GM06990 (cell line): ENCODE results near the gene ITGB2.

Experiments used
- DNase-seq: peaks from one replicate; pipeline ENCODE4 v3.0.0-alpha.2; 2011; ENCODE audit not compliant: insufficient read length; ENCODE audit errors: extremely low read depth
- H3K27me3 ChIP-seq: replicated peaks from 2 replicates; pipeline ENCODE4 v1.6.0; 2011; ENCODE audit warnings: low read length; ENCODE audit not compliant: control insufficient read depth, insufficient read depth
- H3K36me3 ChIP-seq: 2 replicates; pipeline ENCODE4 v1.5.1; 2011; ENCODE audit warnings: low read length; ENCODE audit not compliant: control insufficient read depth, insufficient read depth
- H3K4me3 ChIP-seq: replicated peaks from 2 replicates; pipeline ENCODE4 v1.5.1; 2011; ENCODE audit warnings: low read depth, mild to moderate bottlenecking, control low read depth, low read length
- TF ChIP-seq, protein P1 (sequence below): IDR thresholded peaks from 2 replicates; pipeline ENCODE4 v1.5.1; 2011; ENCODE audit warnings: low read length, control low read depth, mild to moderate bottlenecking, inconsistent platforms; ENCODE audit not compliant: insufficient read depth, poor library complexity, severe bottlenecking

ITGB2 gene

DNA sequence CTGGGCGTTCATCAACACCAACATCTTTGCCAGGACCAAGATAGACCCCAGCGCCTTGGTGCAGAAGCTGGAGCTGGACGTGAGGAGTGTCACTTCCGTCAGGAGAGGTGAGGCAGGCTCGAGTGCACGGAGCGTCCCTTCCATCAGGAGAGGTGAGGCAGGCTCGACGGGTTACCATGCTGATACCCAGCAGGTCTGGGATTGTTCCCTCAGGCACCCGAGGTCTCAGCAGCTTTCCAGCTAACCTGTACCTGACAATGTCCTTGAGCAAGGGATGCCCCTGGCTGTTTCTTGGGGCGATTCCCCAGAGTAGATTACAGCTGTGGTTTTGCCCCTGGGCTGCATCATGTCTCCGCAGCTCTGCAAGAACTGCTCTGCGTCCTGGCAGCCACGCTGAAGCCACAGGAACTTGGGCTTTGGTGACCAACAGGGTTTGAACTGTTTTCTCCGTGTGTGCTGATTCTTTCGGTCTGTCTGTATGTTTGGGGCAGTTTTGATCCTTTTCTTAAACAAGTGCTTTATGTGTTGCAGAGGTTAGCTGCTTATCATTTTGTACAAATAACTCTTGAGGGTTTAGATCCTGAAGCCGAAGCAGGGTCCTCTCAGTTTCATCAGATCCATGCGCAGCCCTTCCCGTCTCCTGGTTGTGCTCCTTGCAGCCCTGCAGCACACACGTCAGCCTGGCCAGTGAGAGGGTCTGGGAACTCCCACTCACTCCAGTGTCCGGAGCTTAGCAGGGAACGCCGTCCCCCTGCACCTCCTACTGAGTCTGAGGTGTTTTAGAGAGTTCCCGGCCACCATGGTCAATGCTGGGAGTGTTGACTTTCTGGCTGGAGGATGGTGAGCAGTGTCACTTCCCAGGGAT lies 23.2 kb upstream of the ITGB2 start:
- TF ChIP-seq, protein P1, sequence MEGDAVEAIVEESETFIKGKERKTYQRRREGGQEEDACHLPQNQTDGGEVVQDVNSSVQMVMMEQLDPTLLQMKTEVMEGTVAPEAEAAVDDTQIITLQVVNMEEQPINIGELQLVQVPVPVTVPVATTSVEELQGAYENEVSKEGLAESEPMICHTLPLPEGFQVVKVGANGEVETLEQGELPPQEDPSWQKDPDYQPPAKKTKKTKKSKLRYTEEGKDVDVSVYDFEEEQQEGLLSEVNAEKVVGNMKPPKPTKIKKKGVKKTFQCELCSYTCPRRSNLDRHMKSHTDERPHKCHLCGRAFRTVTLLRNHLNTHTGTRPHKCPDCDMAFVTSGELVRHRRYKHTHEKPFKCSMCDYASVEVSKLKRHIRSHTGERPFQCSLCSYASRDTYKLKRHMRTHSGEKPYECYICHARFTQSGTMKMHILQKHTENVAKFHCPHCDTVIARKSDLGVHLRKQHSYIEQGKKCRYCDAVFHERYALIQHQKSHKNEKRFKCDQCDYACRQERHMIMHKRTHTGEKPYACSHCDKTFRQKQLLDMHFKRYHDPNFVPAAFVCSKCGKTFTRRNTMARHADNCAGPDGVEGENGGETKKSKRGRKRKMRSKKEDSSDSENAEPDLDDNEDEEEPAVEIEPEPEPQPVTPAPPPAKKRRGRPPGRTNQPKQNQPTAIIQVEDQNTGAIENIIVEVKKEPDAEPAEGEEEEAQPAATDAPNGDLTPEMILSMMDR: no peak
- peaks cover 28% of the 10 kb centered on the region for H3K36me3 ChIP-seq

DNA sequence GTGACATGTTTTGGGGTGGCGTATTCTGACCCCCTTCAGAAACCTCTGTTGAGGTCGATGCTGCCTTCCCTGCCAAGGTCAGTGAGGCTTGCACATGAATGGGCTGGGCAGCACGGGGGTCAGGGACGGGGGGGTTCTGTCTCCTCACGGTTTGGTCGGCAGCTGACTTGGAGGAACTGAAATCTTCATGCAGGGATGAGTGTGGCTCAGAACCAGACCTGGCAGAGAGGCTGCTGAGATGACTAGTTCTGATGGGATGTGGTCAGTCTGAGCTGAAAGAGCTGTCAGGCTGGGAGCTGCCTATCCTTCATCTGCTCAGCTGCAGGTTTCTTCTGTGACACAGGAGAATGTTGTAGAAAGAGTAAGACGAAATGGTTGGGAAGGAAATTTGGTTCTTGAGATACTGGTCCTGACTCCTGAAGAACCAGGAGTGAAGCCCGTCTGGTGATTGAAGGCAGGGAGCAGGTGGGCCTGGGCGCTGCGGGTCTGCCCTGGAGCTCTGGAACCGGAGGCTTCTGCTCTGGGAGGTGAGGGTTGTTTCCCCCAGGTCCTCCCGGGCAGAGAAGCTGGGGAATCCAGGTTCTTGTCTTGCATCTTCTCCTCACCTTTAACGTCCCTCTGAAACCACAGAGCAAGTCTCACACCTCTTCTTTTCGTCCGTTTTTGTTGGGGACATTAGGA lies 22.4 kb upstream of the ITGB2 start:
- Histone ChIP-seq H3K27me3 (no peaks in the 10 kb centered on the region), H3K4me3 (no peak overlapping the region), H3K36me3 (peaks cover 28% of the 10 kb centered on the region)
- TF ChIP-seq, protein P1: no peak
- peak; percentile 29 for DNase-seq

More for the DNA sequence above, 23.2 kb upstream of the ITGB2 start:
- Histone ChIP-seq H3K27me3 (no peaks in the 10 kb centered on the region), H3K4me3 (no peak overlapping the region)
- DNase-seq: no peak

DNA sequence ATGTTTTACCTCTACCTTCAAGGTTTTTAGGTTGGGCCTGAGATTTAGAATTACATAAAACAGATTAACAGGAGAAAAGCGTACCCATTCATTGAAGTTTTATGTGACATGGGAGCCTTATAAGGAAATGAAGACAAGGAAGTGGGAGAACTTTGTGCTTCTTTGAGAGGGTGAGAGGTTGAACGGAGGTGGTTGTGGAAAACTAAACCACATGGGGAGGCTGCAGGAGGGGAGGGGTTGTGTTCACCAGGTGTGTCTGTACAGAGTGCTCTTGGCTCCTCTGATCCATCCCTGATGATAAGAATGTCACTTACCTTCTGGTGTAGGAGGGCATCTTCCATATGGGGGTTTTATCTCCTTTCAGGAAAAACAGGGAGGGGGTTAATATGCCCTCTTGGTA lies 21.9 kb upstream of the ITGB2 start:
- no peak for DNase-seq
- Histone ChIP-seq H3K36me3 (peaks cover 26% of the 10 kb centered on the region), H3K4me3 (no peak overlapping the region), H3K27me3 (no peaks in the 10 kb centered on the region)
- TF ChIP-seq, protein P1: no peak

DNA sequence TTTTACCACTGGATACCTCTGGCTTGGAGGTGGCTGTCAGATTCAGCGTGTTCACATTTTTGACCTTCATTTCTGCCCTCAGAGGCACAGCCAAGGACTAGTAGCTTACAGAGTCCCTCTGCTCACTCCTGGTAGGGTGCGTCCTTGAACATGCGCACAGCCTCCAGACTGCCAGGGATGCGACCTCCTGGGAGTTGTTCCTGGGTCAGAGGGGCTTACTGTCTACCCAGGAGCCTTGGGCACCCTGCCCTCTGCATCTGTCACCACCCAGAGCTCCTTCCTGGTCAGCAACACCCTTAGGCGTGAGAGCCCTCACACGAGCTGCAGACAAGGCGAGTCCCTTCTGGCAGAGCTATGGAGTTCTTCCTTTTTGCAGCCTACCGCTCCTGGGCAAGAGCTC lies 20.9 kb upstream of the ITGB2 start:
- H3K4me3 ChIP-seq: no peak overlapping the region; the same call in 1 of the 2 replicates
- no peaks in the 10 kb centered on the region for H3K27me3 ChIP-seq
- DNase-seq: peak; percentile 0
- TF ChIP-seq, protein P1: no peak
- peaks cover 24% of the 10 kb centered on the region for H3K36me3 ChIP-seq

DNA sequence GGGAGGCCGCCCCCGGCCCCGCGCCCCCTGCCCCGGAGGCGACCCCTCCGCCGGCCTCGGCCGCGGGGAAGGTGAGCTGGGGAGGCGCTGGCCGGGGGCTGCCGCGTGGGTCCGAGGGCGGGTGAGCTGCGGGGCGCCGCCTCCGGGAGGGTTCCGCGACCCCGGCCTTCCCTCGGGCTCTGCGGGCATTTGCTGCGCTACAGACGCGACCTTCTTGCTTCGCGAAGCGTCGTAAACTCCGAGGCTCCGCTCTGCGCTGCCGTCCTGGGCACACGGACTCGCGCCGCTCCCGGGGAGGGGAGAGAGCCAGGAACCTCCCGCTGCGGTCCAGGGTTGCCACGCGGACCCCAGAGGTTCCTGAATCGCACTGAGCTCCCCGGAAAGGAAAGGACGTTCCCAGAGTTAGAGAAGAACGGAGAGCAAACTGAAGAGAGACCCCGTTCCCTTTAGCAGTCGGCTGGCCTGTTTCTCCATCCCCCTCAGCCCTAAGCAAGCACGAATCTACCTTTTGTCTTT lies 19.5 kb upstream of the ITGB2 start:
- peaks cover 17% of the 10 kb centered on the region for H3K36me3 ChIP-seq
- no peak for DNase-seq
- TF ChIP-seq, protein P1: no peak
- peak overlapping the region; percentile 95 for H3K4me3 ChIP-seq
- no peaks in the 10 kb centered on the region for H3K27me3 ChIP-seq
